Erythroblast (primary cell): ENCODE data around the gene ARMC10.

ENCODE experiments used
- GATA1 ChIP-seq: IDR thresholded peaks from 2 replicates; pipeline ENCODE4 v1.6.1; 2011; ENCODE audit warnings: low read depth, mild to moderate bottlenecking, control low read depth, low read length, moderate library complexity
- POLR2A ChIP-seq: IDR thresholded peaks from 2 replicates; pipeline ENCODE4 v1.6.1; 2011; ENCODE audit warnings: mild to moderate bottlenecking, low read length

GRCh38 chr7:103101543-103101942 is 26.6 kb downstream of the ARMC10 start:
- TF ChIP-seq POLR2A: no peak
- no peak for TF ChIP-seq GATA1
